HG03196 (cell line): ENCODE measurements around the gene CDON.

ENCODE experiments used
- ATAC-seq: cut with Tn5 transposase; IDR thresholded peaks from one replicate; pipeline ENCODE4 v1.9.1; 2021; ENCODE audit not compliant: unreplicated experiment

The CDON gene

DNA sequence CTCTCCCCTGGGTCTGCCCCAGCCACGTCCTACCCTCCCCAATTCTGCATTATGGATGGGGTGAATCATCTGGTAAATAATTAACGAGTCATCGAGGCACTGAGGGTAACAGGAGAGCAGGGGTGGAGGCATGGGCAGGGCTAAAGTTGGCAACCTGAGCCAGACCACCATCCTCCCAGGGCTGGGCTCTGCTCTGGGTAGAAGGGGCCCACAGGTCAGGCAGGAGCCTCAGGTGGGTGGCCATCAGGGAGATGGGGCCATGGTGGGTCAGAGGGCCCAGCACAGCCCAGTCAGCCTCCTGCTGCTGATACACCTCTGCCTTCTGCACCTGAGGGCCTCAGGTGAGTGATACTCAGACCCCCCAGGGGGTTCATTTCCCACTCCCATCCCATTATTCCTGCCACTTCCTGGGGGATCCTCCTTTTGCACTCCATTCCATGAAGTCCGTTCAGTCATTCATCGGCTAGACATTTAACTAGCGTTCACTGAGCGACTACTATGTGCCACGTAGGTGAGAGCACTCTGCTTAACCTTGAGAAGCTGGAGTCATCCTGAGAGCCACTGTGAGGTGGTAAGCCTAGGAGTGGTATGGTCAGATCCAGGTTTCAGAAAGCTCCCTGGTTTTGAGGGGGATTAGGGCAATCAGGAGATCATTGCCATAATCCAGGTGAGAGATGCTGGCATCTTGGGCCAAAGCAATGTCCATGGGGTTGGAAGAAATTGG lies 116.7 kb downstream of the CDON start, which contains the start of gene VSIG10L2:
VSIG10L2 (plus strand) TSS at position 248 of the 724 bp plus-strand sequence; CDS start at position 260, 12 bp downstream.
- no peak for ATAC-seq

DNA sequence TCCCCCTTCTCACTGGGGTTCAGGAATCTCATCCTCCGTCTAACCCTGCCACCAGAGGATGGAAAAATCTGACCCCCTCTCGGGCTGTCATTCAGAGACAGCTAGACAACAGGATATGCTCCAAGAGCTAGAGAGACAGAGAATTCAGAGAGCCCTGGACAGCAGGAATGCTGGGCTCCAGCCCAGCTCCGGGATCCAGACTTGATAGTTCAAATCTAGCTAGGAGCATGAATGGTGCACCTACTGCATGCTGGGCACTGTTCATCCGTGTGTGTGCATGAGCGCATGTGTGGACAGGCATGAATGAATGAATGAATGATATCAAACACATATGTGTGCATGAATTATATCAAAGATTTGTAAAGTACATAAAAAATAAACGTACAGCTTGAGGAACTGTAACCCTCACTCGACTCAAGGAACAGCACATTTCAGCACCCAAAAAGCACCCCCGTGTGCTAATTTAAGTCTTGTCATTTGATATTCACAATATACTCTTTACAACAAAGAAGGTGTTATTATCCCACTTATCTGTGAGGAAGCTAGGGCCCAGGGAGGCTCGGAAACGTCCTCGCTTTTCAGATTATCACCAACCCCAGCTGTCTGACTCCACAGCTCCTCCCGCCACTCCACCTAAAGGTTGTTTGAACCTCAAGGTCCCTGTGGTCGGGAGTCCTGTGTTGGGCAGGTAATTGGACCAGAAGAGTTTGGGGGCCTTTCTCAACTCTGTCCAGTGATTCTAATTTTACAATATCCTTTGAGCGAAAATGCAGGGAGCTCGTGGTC lies 117.5 kb downstream of the CDON start:
- ATAC-seq = no peak

DNA sequence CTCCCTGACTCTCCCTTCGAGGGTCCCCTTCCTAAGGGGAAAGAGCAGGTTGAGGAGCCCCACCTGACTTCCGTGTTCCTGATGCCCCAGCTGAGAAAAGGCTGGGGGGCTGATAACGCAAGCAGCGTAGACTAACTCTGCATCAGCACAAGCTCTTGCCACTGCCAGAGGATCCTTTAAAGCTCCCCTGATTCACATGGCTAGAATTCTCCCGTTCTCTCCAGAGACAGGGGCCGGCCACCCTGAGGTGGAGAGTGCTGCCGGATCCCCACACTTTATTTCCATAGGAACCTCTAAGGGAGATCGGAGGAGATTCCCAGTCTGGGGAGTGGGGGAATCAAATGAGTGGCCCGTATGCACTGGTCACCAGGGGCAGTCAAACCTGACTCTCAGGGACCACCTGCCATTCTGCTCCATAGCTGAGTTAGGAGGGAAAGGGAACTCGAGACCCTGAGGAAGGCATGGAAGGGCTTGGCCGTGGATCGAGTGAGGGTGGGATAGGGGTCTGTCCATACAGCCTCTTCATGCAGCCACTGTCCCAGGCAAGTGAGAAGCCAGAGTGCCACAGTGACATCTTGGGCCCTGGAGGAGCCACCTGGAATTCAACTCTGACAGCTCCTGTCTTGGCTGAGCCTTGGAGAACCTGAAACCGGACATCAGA lies 118.2 kb downstream of the CDON start:
- ATAC-seq = no peak

DNA sequence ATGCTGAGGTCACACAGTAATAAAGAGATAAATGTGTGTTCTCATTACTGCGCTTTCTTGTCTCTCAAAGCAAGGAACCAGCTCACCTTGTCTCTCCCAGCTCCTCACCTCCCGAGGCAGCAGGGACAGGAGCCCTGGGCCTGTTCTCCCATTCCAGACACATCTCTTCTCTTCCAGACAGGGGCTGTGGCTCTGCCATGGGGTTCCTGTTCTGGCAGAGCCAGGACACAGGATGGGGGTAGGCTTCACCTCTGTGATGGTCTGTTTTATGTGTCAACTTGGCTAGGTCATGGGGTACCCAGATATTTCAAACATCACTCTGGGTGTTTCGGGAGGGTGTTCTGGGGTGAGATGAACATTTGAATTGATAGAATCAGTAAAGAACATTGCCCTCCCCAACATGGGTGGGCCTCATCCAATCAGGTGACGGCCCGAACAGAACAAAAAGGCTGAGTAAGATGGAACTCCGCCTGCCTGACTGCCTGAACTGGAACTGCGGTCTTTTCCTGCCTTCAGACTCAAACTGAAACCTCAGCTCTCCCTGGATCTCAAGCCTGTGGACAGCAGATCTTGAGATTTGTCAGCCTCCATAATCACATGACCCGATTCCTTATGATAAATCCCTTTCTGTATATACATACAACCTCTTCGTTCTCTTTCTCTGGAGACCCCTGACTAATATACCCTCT lies 118.9 kb downstream of the CDON start:
- no peak for ATAC-seq

DNA sequence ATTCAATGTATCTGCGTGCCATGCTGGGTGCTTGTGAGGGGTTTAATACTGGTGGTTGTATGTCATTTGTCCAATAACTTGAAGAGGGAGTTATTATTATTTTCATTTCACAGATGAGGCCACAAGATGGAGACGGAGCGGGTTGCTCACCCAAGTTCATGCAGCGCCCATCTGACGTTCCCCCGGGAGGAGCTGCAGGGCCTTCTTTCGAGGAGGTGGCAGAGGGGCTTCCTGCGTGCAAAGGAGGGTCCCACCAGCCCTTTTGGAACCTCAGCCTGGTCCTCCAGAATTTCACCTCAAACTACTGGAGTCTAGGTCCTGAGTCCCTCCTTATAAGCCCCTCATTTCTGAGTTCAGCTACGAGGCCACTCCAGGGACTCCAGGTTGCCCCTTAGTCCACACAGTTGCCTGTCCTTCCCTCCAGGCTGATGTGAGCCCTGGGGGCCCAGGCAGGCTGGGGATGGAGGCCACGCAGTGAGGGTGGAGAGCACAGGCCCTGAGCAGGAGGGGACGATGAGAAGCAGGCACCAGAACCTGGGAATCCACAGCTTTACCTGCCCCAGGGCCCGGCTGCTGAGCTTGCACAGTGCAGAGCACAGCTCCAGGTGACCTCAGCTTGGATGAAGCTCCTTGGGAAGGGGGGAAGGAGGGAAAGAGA lies 119.8 kb downstream of the CDON start:
- no peak for ATAC-seq

DNA sequence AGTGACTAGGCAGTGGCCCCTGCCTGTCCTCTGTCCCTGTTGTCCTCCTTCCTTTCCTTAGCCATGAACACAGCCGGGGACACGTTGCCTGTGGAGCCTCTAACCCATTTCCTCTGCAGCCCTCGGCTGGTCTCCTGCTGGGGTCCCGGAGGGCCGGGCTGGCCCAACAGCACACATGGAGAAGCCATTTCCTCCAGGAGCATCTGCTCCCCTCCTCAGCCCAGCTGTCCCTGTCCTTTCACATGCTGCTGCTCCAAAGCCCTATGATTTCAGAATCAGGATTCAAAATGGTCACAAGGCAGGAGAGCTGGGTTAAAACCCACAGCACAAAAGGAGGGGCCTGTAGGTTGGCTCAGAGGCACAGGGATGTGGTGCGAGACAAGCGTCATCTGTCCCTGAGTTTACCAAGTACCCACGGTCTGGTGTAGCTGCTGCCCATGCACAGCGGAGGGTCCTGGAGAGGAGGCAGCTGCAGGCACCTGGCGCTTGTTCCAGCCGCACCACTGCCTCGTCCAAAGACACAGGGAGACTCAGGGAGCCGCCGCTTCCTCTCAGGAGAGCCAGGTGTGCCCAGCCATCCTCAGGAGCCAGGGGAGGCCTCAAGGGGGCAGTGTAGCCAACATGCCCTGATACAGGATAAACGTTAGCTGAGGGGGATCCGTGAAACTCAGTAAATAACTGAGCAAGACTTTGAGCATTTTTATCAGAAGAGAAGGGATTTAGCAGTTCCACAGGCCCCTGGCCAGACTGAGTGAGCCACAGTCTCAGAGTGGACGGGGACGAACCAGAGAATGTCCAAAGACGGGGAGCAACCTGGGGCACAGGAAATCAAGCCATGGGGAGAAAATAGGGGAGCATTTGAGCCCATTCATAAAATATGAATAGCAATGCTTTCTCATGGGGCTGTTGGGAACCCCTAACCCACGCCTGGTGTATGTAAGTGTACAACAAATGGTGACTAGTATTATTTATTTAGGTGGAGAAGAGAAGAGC lies 120.8 kb downstream of the CDON start:
- ATAC-seq = no peak

DNA sequence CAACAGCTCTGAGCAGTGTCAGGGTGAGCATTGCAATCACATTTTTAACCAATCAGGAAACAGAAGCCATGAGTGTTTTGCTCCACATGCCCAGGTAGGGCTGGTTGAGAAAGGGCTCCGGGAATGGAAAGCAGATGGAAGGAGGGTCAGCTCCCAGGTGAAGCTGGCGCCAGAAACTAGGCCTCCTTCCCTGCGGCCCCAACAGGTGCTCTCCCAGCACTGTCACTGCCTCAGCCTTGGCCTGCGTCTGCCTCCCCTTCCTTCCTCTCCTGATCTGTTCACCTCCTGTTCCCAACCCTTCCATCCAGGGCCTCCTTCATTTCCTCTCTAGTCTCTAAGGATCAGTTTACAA lies 121.4 kb downstream of the CDON start:
- no peak for ATAC-seq

DNA sequence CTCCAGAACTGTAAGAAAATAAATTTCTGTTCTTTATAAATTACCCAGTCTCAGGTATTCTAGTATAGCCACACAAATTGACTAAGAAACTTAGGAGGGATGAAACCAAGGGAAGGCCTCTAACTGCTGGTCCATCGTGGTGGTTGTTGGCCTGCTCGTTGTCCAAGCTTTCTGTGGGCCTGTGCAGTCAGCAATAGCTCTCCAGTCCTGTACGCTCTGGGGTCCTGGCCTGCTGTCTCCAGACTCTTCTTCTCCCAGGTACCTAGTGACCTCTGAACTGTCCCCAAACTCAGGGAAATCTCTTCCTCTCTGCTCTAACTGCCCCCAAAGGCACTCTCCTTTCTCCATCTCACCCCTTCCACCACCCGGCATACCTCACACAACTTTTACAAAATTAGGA lies 122.5 kb downstream of the CDON start:
- ATAC-seq = no peak

DNA sequence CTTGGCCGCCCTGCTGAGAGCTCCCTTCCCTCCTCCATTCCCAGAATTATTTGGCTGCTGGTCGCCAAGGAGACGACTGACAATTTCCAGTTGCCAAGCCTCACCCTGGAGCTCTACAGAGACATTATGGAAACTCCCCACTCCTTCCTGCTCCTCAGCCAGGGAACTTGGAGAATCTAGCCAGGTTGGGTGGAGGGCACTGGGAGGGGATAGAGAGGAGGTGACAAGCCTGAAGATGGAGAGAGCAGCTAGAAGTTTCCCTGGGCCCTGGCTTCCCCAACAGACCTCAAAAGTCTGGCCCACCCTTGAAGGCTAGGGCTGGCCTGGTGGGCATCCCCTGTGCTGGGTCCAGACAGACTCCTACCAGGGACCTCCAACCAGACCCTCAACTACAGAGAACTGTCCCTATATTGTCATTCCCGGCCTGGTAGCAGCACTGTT lies 123.6 kb downstream of the CDON start:
- ATAC-seq = no peak

DNA sequence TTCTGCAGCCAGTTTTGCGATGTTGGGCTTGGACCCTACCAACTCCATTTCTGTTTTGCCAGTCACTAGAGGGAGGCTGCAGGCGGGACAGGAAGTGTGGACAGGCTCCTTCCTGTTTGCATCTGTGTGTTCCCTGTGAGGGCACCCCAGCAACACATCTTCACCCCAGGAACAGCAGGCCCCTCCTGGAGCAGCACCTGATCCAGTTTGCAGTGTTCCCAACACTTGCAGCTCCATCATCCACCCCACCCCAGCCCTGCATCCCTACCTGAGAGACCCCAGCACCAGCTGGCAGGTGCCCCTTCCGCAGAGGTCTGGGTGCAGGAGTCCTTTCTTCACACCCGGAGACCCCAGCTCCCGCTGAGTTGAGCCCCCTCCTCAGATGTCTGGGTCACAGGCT lies 124.2 kb downstream of the CDON start:
- no peak for ATAC-seq

DNA sequence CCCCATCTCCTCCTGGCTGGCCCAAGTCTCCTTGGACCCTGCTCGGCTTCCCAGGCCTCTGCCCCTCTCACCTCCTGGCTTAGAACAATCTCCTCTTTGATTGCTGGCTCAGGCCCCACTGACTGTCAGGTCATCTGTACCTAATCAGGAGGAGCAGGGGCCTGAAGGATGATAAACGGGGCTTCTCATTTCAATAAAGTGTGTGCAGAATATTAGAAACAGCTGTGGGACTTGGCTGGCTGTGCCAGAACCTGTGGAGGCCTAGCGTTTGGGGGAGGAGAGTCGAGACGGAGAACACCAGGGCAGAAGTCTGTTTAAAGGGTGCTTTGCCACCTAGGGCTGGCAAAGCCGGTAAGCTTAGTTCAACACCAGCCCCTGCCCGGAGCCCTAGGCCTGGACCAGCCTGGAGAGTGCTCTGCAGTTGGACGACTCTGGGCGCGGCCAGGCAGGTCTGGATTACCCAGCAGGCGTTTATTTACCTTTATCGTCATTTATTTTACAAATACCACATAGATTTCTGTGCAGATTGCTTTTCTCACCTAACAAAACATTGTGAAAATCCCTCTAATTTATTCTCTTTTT lies 127.0 kb downstream of the CDON start:
- ATAC-seq = no peak

DNA sequence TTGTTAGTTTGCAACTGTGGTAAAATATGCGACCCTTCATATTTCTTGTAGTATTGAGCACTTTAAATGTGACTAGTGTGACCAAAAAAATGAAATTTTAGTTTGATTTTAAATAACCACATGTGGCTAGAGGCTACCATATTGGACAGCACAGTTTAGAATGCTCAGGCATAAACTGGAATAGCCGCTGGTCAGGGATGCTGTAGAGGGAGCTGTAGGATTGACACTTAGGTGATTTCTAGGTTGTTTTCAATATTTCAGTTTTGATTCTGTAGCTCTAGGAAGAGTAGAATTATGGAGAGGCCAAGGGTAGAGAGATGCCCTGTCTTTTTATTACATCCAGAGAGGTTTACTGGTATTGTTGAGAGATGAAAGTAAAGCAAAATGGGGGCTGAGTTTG lies 127.6 kb downstream of the CDON start:
- no peak for ATAC-seq

DNA sequence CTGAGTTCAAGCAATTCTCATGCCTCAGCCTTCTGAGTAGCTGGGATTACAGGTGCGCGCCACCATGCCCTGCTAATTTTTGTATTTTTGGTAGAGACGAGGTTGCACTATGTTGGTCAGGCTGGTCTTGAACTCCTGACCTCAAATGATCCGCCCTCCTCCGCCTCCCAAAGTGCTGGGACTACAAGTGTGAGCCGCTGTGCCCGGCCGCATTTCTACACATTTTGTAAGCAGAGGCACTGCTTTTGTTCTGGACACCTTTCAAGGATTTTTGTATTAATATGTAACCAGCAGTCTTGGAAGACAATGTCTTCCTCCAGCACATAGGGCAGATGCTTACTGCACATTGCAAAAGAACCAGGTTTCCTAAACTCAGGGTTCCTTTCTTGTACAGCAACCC lies 128.2 kb downstream of the CDON start:
- ATAC-seq = no peak

DNA sequence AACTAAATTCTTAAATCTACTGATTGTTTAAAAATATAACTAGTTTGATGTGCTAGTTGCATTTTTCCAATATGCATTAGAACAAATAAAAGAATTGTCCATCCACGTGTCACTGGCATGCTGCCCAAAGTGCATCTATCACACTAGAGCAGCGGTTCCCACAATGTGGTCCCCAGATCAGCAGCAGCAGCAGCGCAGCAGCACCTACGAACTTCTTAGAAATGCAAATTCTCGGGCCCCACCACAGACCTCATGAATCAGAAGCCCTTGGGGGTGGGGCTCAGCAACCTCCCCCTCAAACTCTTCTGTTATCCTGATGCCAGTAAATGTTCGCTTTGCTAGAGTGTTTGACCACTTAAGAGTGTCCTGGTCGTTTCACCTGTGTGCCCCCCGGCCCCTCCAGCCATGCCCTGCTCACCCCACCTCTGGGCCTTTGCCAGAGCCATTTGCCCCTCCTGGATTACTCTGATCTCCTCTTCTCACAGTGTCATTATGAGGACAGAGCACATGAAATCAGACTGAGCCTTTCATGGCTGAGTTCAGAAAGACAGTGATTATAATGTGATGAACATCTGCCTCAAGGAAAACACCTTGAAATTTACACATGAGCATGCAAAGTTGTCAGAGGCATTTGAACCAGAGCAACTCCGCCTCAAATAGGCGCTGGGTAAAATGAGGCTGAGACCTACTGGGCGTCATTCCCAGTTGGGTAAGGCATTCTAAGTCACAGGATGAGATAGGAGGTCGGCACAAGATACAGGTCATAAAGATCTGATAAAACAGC lies 129.4 kb downstream of the CDON start:
- no peak for ATAC-seq

DNA sequence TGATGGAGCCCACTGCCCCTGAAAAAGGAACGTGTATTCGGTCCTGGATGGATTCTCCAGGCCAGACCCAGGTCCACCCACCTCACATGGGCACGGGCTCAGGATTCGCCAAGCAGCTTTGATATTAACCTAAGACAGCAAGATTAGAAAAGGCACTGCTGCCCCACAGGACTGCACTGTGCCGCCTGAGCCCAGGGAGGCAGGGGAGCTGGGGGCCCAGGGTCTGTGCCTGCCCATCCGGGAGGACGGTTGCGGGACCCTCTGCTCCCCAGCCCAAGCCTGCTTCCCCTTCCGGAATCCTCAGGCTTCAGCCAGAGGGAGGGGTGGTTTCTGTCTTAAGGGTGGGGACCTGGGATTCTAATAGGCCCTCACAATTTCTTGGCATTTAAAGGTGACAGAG lies 130.4 kb downstream of the CDON start:
- ATAC-seq = no peak

DNA sequence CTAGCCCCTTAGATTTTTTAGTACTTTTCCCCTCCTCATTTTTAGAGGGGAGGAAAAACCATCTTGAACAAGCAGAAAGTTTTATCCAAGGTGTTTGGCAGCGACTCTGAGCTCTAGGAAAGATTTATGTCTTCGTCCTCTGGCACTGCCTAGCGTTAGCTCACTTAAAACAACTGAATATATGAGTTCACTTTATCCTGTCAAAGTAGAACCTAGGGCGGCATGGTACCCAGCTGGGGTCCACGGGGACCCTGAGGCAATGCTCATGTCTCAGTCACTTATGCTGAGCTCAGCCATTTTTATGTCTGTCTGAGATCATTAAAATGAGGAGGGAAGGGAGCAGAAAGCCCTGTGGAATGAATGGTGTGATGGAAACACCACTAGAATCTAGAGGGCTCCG lies 131.0 kb downstream of the CDON start:
- ATAC-seq = no peak

DNA sequence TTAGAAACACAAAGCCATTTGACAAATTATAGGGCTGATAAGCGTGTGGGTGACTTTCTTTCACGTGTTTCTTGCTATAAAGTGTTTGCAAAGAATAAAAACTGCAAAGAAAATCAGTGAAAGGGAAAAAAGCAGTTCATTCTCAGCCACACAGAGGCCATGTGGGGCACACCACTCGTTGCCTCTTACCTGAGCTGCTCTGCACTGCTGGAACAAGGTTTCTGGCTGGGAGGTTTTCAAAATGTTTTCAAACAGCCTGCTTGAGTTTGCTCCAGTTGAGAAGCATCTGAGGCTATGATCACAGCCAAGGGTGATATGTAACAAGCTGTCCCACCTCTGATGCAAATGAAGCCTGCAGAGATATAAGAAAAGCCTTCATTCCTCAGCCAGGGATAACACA lies 131.6 kb downstream of the CDON start:
- no peak for ATAC-seq

DNA sequence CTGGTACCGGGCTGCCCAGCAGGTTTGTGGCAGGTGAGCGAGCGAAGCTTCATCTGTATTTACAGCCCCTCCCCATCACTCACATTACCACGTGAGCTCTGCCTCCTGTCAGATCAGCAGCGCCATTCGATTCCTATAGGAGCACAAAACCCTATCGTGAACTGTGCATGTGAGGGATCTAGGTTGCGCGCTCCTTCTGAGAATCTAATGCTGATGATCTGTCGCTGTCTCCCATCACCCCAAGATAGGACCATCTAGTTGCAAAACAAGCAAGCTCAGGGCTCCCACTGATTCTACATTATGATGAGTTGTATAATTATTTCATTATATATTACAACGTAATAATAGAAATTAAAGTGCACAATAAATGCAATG lies 132.6 kb downstream of the CDON start:
- no peak for ATAC-seq
